ENCODE measurements around the gene ANKS6. TPM values are rescaled to one million over a fixed set of nuclear protein-coding genes. Genes with fewer than 3 reads are reported as not detected.

The ANKS6 gene
- polyA plus RNA-seq, 4 donors, result 25.4 to 27.3 (median 26.3) TPM

Other genes with a start within 250 kb of the ANKS6 start
- 1 to 10 TPM; 2.7 to 5.0 (median 4.6) TPM for gene GABBR2, start 87.6 kb downstream of the ANKS6 start, polyA plus RNA-seq (ENCODE audit: insufficient read length in 4 of 4)
- 10 to 100 TPM in 1 of 4 donors, 1 to 10 TPM in 3; 7.9 to 14.8 (median 9.7) TPM for gene GALNT12, start 11.1 kb upstream of the ANKS6 start, polyA plus RNA-seq (ENCODE audit: insufficient read length in 4 of 4)
- gene COL15A1, start 147.4 kb upstream of the ANKS6 start, polyA plus RNA-seq (ENCODE audit: insufficient read length in 4 of 4), result 10 to 100 TPM; 30.1 to 36.2 (median 35.0) TPM